GM12878 (cell line): ENCODE data around the gene ZNF511.

Experiments
- CTCF ChIP-seq, 3 experiments: IDR thresholded peaks in 2 of 3; conservative IDR thresholded peaks in 1 of 3; 2 replicates each; pipeline ENCODE4 v1.5.1; 2011; ENCODE audit warnings: low read depth in 3 of 3, low read length in 3 of 3, mild to moderate bottlenecking in 3 of 3, control low read depth in 2 of 3, moderate library complexity in 2 of 3, inconsistent platforms in 1 of 3, mixed read lengths in 1 of 3; ENCODE audit not compliant: control insufficient read depth in 2 of 3, insufficient read depth in 1 of 3; ENCODE audit errors: extremely low read depth in 1 of 3
- TAF1 ChIP-seq: IDR thresholded peaks from 2 replicates; pipeline ENCODE4 v1.6.1; 2011; ENCODE audit warnings: mild to moderate bottlenecking, low read depth, low read length, borderline replicate concordance
- TF ChIP-seq, protein P1 (sequence below): fragments of 450-650 bp; formaldehyde crosslinking; IDR thresholded peaks from 2 replicates; pipeline ENCODE4 v1.4.0; 2022; ENCODE audit warnings: mild to moderate bottlenecking, moderate library complexity

GRCh38 chr10:133359972-133360610 lies 51.4 kb downstream of the ZNF511 start:
- TF ChIP-seq CTCF (IDR thresholded peaks at IDR 0.05 in 2 of 3, conservative IDR thresholded peaks at IDR 0.05 in 1 of 3; ENCODE audit: control insufficient read depth in 2 of 3, extremely low read depth in 1 of 3, insufficient read depth in 1 of 3, low read depth in 3 of 3, low read length in 3 of 3) = no peak
- no peak for TF ChIP-seq TAF1
- TF ChIP-seq, protein P1, sequence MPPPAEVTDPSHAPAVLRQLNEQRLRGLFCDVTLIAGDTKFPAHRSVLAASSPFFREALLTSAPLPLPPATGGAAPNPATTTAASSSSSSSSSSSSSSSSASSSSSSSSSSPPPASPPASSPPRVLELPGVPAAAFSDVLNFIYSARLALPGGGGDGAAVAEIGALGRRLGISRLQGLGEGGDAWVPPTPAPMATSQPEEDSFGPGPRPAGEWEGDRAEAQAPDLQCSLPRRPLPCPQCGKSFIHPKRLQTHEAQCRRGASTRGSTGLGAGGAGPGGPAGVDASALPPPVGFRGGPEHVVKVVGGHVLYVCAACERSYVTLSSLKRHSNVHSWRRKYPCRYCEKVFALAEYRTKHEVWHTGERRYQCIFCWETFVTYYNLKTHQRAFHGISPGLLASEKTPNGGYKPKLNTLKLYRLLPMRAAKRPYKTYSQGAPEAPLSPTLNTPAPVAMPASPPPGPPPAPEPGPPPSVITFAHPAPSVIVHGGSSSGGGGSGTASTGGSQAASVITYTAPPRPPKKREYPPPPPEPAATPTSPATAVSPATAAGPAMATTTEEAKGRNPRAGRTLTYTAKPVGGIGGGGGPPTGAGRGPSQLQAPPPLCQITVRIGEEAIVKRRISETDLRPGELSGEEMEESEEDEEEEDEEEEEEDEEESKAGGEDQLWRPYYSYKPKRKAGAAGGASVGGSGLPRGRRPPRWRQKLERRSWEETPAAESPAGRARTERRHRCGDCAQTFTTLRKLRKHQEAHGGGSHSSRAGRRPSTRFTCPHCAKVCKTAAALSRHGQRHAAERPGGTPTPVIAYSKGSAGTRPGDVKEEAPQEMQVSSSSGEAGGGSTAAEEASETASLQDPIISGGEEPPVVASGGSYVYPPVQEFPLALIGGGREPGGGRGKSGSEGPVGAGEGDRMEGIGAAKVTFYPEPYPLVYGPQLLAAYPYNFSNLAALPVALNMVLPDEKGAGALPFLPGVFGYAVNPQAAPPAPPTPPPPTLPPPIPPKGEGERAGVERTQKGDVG (CRISPR knock-in tag) = no peak
